Fibroblast of mammary gland (primary cell): ENCODE results near the gene PSD4.

Source experiments
- DNase-seq: peaks from one replicate; pipeline ENCODE4 v3.0.0-alpha.2; 2010; ENCODE audit warnings: low read depth
- H3K4me3 ChIP-seq: 2 replicates; pipeline ENCODE4 v1.5.1; 2011; ENCODE audit warnings: low read depth, mild to moderate bottlenecking, low read length, moderate library complexity; ENCODE audit not compliant: control insufficient read depth
- TF ChIP-seq, protein P1 (sequence below): conservative IDR thresholded peaks from 2 replicates; pipeline ENCODE4 v1.5.1; 2011; ENCODE audit warnings: low read depth, low read length, inconsistent platforms; ENCODE audit not compliant: control insufficient read depth, insufficient read depth

The PSD4 gene

GRCh38 chr2:113182471-113183260 lies 8.9 kb downstream of the PSD4 start:
- no peak for DNase-seq
- no peak overlapping the region for H3K4me3 ChIP-seq
- TF ChIP-seq, protein P1, sequence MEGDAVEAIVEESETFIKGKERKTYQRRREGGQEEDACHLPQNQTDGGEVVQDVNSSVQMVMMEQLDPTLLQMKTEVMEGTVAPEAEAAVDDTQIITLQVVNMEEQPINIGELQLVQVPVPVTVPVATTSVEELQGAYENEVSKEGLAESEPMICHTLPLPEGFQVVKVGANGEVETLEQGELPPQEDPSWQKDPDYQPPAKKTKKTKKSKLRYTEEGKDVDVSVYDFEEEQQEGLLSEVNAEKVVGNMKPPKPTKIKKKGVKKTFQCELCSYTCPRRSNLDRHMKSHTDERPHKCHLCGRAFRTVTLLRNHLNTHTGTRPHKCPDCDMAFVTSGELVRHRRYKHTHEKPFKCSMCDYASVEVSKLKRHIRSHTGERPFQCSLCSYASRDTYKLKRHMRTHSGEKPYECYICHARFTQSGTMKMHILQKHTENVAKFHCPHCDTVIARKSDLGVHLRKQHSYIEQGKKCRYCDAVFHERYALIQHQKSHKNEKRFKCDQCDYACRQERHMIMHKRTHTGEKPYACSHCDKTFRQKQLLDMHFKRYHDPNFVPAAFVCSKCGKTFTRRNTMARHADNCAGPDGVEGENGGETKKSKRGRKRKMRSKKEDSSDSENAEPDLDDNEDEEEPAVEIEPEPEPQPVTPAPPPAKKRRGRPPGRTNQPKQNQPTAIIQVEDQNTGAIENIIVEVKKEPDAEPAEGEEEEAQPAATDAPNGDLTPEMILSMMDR, result no peak

GRCh38 chr2:113183264-113183663 lies 9.5 kb downstream of the PSD4 start:
- no peak overlapping the region for H3K4me3 ChIP-seq
- TF ChIP-seq, protein P1, result no peak
- no peak for DNase-seq

GRCh38 chr2:113183703-113184102 lies 9.9 kb downstream of the PSD4 start:
- TF ChIP-seq, protein P1, result no peak
- no peak overlapping the region for H3K4me3 ChIP-seq
- DNase-seq, result no peak

- TF ChIP-seq, protein P1, result no peak
- DNase-seq, result no peak
- no peak overlapping the region for H3K4me3 ChIP-seq
These were observed 10.9 kb downstream of the PSD4 start for GRCh38 chr2:113184531-113185230.

DNA sequence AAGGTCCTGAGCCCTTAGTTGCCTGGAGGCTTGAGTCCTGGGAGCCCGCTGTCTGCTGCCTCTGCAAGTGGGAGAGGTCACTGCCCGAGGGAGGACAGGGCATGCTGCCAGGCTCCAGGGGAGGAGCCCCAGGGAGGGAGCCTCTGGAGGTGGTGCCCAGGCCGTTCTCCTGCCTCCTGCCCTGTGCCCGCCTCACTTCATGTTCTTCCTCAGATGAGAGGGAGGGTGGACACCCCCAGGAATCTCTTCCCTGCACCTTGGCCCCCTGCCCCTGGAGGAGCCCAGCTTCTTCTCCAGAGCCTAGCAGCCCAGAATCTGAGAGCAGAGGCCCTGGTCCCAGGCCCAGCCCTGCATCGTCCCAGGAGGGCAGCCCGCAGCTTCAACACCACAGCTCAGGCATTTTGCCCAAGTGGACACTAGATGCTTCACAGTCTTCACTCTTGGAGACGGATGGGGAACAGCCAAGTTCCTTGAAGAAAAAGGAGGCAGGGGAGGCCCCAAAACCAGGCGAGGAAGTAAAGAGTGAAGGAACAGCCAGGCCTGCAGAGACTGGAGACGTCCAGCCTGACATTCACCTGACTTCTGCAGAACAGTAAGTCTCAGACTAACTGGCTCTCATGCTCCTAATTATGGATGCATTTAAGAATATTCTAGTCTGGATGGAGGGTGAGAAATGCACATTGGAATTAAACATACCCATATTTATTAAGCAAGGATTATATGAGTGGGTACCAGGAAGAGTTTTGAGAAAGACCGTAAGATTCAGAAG lies 12.1 kb downstream of the PSD4 start:
- TF ChIP-seq, protein P1, result no peak
- H3K4me3 ChIP-seq, result no peak overlapping the region
- no peak for DNase-seq

- no peak for DNase-seq
- TF ChIP-seq, protein P1, result no peak
- H3K4me3 ChIP-seq, result no peak overlapping the region
These were observed 12.6 kb downstream of the PSD4 start for GRCh38 chr2:113186433-113186796.
